ENCODE data around the gene KCNAB1. TPM values are rescaled to one million over a fixed set of nuclear protein-coding genes. Genes with fewer than 3 reads are reported as not detected.
A peak's percentile ranks its signal among the peaks of the same experiment; 100 is the strongest.

Gene KCNAB1
- polyA plus RNA-seq, 1 experiment, result 0.07 TPM

DNA sequence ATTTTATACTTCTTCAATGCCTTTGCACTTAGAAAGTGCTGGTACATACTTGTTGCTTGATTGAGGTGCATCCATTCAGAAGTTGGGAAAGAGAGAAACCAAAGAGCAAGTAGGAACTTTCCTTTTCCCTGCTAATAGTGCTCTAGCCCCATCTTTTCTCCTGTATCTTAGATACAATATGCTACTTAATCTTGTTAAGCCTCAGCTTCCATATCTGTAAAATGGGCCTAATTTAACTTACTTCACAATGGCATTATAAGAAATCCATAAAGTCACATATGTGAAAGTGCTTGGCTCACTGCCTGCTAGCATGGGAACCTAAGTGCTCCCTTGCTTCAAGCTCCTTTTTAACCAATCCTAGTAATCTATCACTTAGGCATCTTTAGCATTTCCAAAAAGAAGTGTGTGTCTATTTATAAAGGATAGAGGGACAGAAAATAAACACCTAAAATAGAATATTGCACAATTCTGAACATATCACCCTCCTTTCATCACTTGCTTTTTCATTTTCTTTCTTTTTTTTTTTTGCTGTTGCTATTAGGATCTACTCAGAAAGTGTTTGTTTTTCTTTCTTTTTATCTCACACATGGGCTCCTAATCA, 28.1 kb downstream of the KCNAB1 start:
- DNase-seq (ENCODE audit: low read depth, low spot score), result no peak
- ChIA-PET CTCF (interaction anchor here (0.7 to 7.4 kb wide), 9 partner anchors 9 to 990 kb away, joined by 4 to 204 read pairs (median 18); partner anchors contain the start of gene C3orf33), POLR2A (no interaction called here)
- Histone ChIP-seq H3K27ac (ENCODE audit: low read depth, low read length) (no peak overlapping the region), H3K9me3 (ENCODE audit: control insufficient read depth, insufficient read depth, low read length) (no peaks in the 10 kb centered on the region), H3K27me3 (ENCODE audit: control insufficient read depth, insufficient read depth, low read length) (peaks cover 3% of the 10 kb centered on the region), H3K4me3 (ENCODE audit: low read depth, low read length) (no peak overlapping the region)
- TF ChIP-seq, protein P1, sequence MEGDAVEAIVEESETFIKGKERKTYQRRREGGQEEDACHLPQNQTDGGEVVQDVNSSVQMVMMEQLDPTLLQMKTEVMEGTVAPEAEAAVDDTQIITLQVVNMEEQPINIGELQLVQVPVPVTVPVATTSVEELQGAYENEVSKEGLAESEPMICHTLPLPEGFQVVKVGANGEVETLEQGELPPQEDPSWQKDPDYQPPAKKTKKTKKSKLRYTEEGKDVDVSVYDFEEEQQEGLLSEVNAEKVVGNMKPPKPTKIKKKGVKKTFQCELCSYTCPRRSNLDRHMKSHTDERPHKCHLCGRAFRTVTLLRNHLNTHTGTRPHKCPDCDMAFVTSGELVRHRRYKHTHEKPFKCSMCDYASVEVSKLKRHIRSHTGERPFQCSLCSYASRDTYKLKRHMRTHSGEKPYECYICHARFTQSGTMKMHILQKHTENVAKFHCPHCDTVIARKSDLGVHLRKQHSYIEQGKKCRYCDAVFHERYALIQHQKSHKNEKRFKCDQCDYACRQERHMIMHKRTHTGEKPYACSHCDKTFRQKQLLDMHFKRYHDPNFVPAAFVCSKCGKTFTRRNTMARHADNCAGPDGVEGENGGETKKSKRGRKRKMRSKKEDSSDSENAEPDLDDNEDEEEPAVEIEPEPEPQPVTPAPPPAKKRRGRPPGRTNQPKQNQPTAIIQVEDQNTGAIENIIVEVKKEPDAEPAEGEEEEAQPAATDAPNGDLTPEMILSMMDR (IDR thresholded peaks at IDR 0.05; ENCODE audit: low read depth, low read length), result no peak

DNA sequence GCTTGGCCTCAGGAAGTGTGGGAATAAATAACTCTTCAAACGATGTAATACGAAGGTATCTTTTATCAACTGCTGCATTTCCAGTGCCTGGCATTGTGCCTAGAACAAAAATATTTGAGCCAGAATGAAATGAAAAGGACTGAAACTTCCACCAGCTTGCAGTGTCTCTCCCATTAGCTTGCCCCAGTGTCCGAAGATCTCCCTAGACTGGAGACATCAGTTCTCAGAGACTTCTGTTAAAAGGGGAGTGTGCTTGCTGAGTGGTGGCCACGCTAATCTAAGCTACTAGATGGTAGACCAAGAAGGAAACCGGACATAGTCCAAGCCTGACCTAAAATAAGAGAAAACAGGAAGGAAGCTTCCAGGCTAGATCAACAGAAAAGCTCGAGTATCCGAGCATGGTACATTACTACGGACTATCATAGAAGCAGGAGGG, 28.6 kb downstream of the KCNAB1 start:
- Histone ChIP-seq H3K9me3 (ENCODE audit: control insufficient read depth, insufficient read depth, low read length) (no peaks in the 10 kb centered on the region), H3K4me3 (ENCODE audit: low read depth, low read length) (no peak overlapping the region), H3K27me3 (ENCODE audit: control insufficient read depth, insufficient read depth, low read length) (peaks cover 3% of the 10 kb centered on the region), H3K27ac (ENCODE audit: low read depth, low read length) (no peak overlapping the region)
- TF ChIP-seq, protein P1 (IDR thresholded peaks at IDR 0.05; ENCODE audit: low read depth, low read length), result no peak
- CTCF ChIA-PET, result interaction anchor here (0.7 to 7.4 kb wide), 10 partner anchors 9 to 990 kb away, joined by 4 to 204 read pairs (median 28); partner anchors contain the start of gene C3orf33
- POLR2A ChIA-PET, result no interaction called here
- DNase-seq (ENCODE audit: low read depth, low spot score), result no peak

DNA sequence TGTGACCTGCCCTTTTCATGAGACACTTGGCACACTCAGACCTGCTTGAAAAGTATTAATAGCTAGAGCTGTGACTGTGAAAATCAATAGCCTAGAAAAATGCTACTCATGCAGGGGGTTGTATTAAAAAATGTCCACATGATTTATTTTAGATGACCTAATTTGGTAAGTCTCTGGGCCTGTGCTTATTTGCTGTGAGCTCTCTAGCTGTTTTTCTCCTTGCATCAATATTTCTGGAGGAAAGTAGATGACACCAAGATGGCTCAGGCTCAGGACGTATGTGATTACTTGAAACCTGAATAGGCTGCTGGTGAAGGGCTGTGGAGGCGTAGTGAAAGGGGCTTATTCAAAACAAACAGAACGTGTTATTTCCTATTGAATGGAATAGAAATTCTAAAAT, 29.5 kb downstream of the KCNAB1 start:
- TF ChIP-seq, protein P1 (IDR thresholded peaks at IDR 0.05; ENCODE audit: low read depth, low read length), result no peak
- POLR2A ChIA-PET, result interaction anchor here (0.6 kb wide), 1 partner anchor 237 kb away, joined by 6 read pairs; no protein-coding TSS in a partner anchor
- DNase-seq (ENCODE audit: low read depth, low spot score), result no peak

DNA sequence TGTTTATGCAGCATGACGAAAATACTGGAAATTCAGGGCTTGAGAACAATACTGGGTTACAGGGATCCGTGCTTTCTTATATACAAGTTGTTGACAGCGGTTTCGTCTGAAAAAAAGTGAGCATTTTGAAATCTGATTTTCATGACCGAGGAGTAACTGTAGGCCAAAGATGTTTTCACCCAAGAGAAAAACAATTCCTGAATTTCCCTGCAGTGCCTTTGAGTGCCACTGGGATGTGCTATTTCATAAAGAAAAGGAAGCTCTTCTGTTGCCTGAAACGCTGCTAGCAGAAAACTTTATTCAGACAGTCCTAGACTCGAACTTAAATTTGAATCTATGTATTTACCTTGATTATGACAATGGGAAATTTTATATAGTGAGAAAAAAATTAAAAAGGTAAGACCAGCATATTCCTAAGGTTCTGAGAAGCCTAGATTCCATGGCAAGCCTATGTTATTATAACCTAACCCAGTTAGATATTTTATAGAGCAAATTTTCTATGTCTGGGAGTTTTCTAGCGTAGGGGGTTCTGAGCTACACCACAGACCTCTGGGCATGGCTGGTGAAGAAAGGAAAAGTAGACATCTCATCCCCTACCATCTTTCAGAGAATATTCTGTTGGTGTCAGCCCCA, 30.2 kb downstream of the KCNAB1 start:
- H3K4me3 ChIP-seq (ENCODE audit: low read depth, low read length), result no peak overlapping the region
- H3K9me3 ChIP-seq (ENCODE audit: control insufficient read depth, insufficient read depth, low read length), result no peaks in the 10 kb centered on the region
- CTCF ChIA-PET, result interaction anchor here (0.6 to 7.4 kb wide), 45 partner anchors 8 to 1051 kb away, joined by 3 to 204 read pairs (median 5); partner anchors contain the start of gene C3orf33
- POLR2A ChIA-PET, result interaction anchor here (0.6 kb wide), 1 partner anchor 236 kb away, joined by 6 read pairs; no protein-coding TSS in a partner anchor
- no peaks in the 10 kb centered on the region for H3K27me3 ChIP-seq (ENCODE audit: control insufficient read depth, insufficient read depth, low read length)
- no peak overlapping the region for H3K27ac ChIP-seq (ENCODE audit: low read depth, low read length)
- TF ChIP-seq, protein P1 (IDR thresholded peaks at IDR 0.05; ENCODE audit: low read depth, low read length), result peak; percentile 93
- peak; percentile 23 for DNase-seq (ENCODE audit: low read depth, low spot score)

More for the DNA sequence above, 29.5 kb downstream of the KCNAB1 start:
- CTCF ChIA-PET, result interaction anchor here (0.7 to 7.4 kb wide), 27 partner anchors 9 to 1052 kb away, joined by 3 to 204 read pairs (median 7); partner anchors contain the start of gene C3orf33
- Histone ChIP-seq H3K9me3 (ENCODE audit: control insufficient read depth, insufficient read depth, low read length) (no peaks in the 10 kb centered on the region), H3K27ac (ENCODE audit: low read depth, low read length) (no peak overlapping the region), H3K27me3 (ENCODE audit: control insufficient read depth, insufficient read depth, low read length) (no peaks in the 10 kb centered on the region), H3K4me3 (ENCODE audit: low read depth, low read length) (no peak overlapping the region)

Measured in AG04450 (cell line).